ENCODE results near the gene RAB5IF. TPM values are rescaled to one million over a fixed set of nuclear protein-coding genes. Genes with fewer than 3 reads are reported as not detected.

RAB5IF gene
- total and polyA plus RNA-seq, 2 experiments from 2014 or later = 88.0 to 162 TPM

GRCh38 chr20:36569847-36570429 lies 35.6 kb upstream of the RAB5IF start:
- Histone ChIP-seq H3K27ac (no peak overlapping the region), H3K27me3 (no peaks in the 10 kb centered on the region), H3K4me3 (no peak overlapping the region), H3K4me1 (ENCODE audit: low read depth) (peaks cover 19% of the 10 kb centered on the region), H3K36me3 (no peaks in the 10 kb centered on the region), H3K9me3 (ENCODE audit: low read depth) (no peaks in the 10 kb centered on the region)
- TF ChIP-seq CTCF (IDR thresholded peaks at IDR 0.05; ENCODE audit: low read depth, low read length) = no peak
- DNase-seq (ENCODE audit: low read depth in 1 of 2, low spot score in 1 of 2) = peak in 1 of 2 donors; percentile 73

- H3K4me1 ChIP-seq (ENCODE audit: low read depth) = peaks cover 29% of the 10 kb centered on the region
- peak overlapping the region; percentile 96 for H3K27ac ChIP-seq
- H3K27me3 ChIP-seq = no peaks in the 10 kb centered on the region
- peak overlapping the region; percentile 31 for H3K4me3 ChIP-seq
- peak in 1 of 2 donors; percentile 78 for DNase-seq (ENCODE audit: low read depth in 1 of 2, low spot score in 1 of 2)
- TF ChIP-seq CTCF (IDR thresholded peaks at IDR 0.05; ENCODE audit: low read depth, low read length) = no peak
- H3K36me3 ChIP-seq = no peaks in the 10 kb centered on the region
- no peaks in the 10 kb centered on the region for H3K9me3 ChIP-seq (ENCODE audit: low read depth)
These were observed 33.7 kb upstream of the RAB5IF start for GRCh38 chr20:36571564-36572504.

- no peak for TF ChIP-seq CTCF (IDR thresholded peaks at IDR 0.05; ENCODE audit: low read depth, low read length)
- peak; percentile 28 to 36 for DNase-seq (ENCODE audit: low read depth in 1 of 2, low spot score in 1 of 2)
- H3K4me3 ChIP-seq = peak overlapping the region; percentile 31
- H3K36me3 ChIP-seq = no peaks in the 10 kb centered on the region
- no peaks in the 10 kb centered on the region for H3K27me3 ChIP-seq
- peaks cover 29% of the 10 kb centered on the region for H3K4me1 ChIP-seq (ENCODE audit: low read depth)
- H3K9me3 ChIP-seq (ENCODE audit: low read depth) = no peaks in the 10 kb centered on the region
- H3K27ac ChIP-seq = peak overlapping the region; percentile 96
These were observed 32.9 kb upstream of the RAB5IF start for GRCh38 chr20:36572701-36573102.

GRCh38 chr20:36573103-36573797 lies 32.3 kb upstream of the RAB5IF start, which contains the start of gene TGIF2:
TSS of gene TGIF2 (plus strand) at chr20:36573597. CDS start at chr20:36578775, 5,178 bp downstream.
- Histone ChIP-seq H3K9me3 (ENCODE audit: low read depth) (no peaks in the 10 kb centered on the region), H3K36me3 (no peaks in the 10 kb centered on the region), H3K4me3 (peak within 1 kb of the TSS; percentile 96), H3K27ac (peak within 1 kb of the TSS; percentile 96), H3K27me3 (no peaks in the 10 kb centered on the region), H3K4me1 (ENCODE audit: low read depth) (peaks cover 29% of the 10 kb centered on the region)
- no peak for TF ChIP-seq CTCF (IDR thresholded peaks at IDR 0.05; ENCODE audit: low read depth, low read length)
- DNase-seq (ENCODE audit: low read depth in 1 of 2, low spot score in 1 of 2) = peak; percentile 93 to 98

GRCh38 chr20:36573798-36574365 lies 31.7 kb upstream of the RAB5IF start:
- Histone ChIP-seq H3K4me1 (ENCODE audit: low read depth) (peaks cover 29% of the 10 kb centered on the region), H3K36me3 (peaks cover under 1% of the 10 kb centered on the region), H3K9me3 (ENCODE audit: low read depth) (no peaks in the 10 kb centered on the region), H3K4me3 (peak overlapping the region; percentile 96), H3K27ac (peak overlapping the region; percentile 94), H3K27me3 (no peaks in the 10 kb centered on the region)
- TF ChIP-seq CTCF (IDR thresholded peaks at IDR 0.05; ENCODE audit: low read depth, low read length) = no peak
- DNase-seq (ENCODE audit: low read depth in 1 of 2, low spot score in 1 of 2) = no peak

All from cardiac muscle cell (in vitro differentiated cells and primary cell).